Skeletal muscle satellite cell (primary cell): ENCODE measurements around the gene KCNK7.

Source experiments
- H3K27me3 ChIP-seq: 2 replicates; pipeline ENCODE4 v1.7.0; 2013; ENCODE audit warnings: low read length; ENCODE audit not compliant: control insufficient read depth, insufficient read depth
- H3K36me3 ChIP-seq: 2 replicates; pipeline ENCODE4 v1.7.0; 2013; ENCODE audit warnings: mild to moderate bottlenecking, control low read depth, low read length; ENCODE audit not compliant: insufficient read depth
- H3K4me1 ChIP-seq: 2 replicates; pipeline ENCODE4 v1.7.0; 2013; ENCODE audit warnings: low read length; ENCODE audit not compliant: control insufficient read depth, insufficient read depth
- H3K4me2 ChIP-seq: 2 replicates; pipeline ENCODE4 v1.7.0; 2013; ENCODE audit warnings: mild to moderate bottlenecking, low read length
- H3K4me3 ChIP-seq: 2 replicates; pipeline ENCODE4 v1.7.0; 2013; ENCODE audit warnings: low read length
- H3K9ac ChIP-seq: 2 replicates; pipeline ENCODE4 v1.7.0; 2013; ENCODE audit warnings: mild to moderate bottlenecking, low read depth, low read length, moderate library complexity
- H3K9me3 ChIP-seq: replicated peaks from 2 replicates; pipeline ENCODE4 v1.7.0; 2013; ENCODE audit warnings: mild to moderate bottlenecking, control low read depth, low read length

Gene KCNK7

DNA sequence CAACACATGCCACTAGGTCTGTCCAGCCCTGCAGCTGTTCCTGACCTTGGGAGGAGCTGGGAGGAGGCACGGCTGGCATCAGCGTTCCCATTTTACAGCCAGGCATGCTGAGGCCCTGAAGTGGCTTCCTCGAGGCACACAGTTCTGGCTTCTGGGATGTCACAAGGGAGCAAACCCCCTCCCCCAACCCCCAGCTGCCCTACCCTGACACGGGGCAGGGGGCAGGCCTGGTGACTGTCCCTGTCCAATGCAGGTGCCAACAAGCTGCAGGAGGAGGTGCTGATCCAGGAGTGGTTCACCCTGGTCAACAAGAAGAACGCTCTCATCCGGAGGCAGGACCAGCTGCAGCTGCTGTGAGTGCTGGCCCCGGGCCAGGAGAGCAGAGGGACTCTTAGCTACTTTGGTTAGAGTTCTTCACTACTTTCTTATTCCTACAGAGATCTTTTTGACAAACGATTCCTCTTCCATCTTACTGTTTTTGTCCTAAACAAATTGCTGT, 5.3 kb downstream of the KCNK7 start:
- H3K4me3 ChIP-seq, result no peak overlapping the region
- H3K9me3 ChIP-seq, result no peaks in the 10 kb centered on the region
- no peak overlapping the region for H3K9ac ChIP-seq
- H3K4me2 ChIP-seq, result no peak overlapping the region
- peaks cover 25% of the 10 kb centered on the region for H3K36me3 ChIP-seq
- peaks cover 20% of the 10 kb centered on the region for H3K4me1 ChIP-seq
- no peaks in the 10 kb centered on the region for H3K27me3 ChIP-seq

GRCh38 chr11:65589444-65590239, 6.0 kb downstream of the KCNK7 start:
- Histone ChIP-seq H3K9ac (no peak overlapping the region), H3K27me3 (no peaks in the 10 kb centered on the region), H3K36me3 (peaks cover 28% of the 10 kb centered on the region), H3K4me1 (peaks cover 20% of the 10 kb centered on the region), H3K4me2 (no peak overlapping the region), H3K9me3 (no peaks in the 10 kb centered on the region), H3K4me3 (no peak overlapping the region)

DNA sequence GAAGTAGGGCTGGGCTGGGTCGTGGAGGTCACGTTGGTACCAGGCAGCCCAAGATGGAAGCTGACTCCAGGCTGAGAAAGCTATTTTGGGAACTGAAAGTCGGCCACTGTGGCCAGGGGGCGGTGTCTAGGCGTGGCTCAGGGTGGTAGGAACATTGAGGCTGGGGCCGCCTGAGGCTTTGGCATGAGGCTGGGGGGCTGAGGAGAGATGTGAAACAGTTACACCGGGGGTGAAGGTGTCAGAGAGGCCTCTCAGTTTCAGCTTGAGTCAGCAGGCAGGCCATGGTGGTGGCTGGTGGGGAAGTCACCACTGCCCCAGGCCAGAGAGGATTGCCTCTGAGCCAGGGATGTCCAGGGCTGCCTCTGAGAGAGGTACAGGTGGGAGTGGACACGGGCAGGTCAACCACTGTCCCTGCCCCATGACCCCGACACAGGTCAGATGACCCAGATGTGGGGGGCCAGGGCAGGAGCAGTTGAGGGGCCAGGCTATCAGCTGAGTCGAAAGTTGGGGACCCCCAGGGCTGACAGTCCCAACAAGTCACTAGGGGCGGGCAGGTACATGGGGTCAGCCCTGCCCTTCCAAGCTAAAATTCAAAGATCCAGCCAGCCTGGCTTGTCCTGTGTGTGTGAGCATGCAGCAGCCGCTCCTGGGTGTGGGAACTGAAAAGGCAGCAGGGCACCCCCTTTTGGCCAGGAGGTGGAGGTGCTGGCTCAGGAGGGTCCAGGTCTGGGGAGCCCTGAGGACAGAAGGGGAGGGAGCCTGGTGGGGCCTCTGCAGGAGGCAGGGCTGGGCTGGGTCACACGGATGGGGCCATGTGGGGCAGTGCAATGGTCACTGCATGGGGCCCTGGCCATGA, 7.2 kb downstream of the KCNK7 start:
- Histone ChIP-seq H3K27me3 (no peaks in the 10 kb centered on the region), H3K36me3 (peaks cover 37% of the 10 kb centered on the region), H3K9me3 (no peaks in the 10 kb centered on the region), H3K4me1 (peaks cover 16% of the 10 kb centered on the region), H3K4me2 (no peak overlapping the region), H3K4me3 (no peak overlapping the region), H3K9ac (no peak overlapping the region)

- Histone ChIP-seq H3K4me1 (peaks cover 12% of the 10 kb centered on the region), H3K27me3 (no peaks in the 10 kb centered on the region), H3K9ac (no peak overlapping the region), H3K9me3 (no peaks in the 10 kb centered on the region), H3K4me3 (no peak overlapping the region), H3K4me2 (no peak overlapping the region), H3K36me3 (peaks cover 41% of the 10 kb centered on the region)
Observed at GRCh38 chr11:65586676-65587075, 8.9 kb downstream of the KCNK7 start.

DNA sequence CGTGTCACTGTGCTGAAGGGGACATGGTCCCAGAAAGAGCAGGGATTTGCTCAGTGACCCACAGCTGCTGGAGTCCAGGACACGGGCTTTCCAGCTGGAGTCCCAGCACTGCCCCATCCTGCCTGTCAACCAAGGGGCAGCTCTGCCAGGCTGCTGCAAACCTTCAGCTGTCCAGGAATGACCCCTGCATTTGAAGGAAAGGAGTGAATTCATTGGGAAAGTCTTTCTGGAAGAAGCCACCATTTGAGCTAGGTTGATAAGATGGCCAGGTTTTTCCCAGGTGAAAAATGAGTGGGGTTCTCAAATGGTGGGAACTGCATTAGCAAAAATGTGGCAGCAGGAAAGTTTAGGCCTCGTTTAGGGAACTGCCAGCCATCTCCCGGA, 9.4 kb downstream of the KCNK7 start:
- peaks cover 44% of the 10 kb centered on the region for H3K36me3 ChIP-seq

DNA sequence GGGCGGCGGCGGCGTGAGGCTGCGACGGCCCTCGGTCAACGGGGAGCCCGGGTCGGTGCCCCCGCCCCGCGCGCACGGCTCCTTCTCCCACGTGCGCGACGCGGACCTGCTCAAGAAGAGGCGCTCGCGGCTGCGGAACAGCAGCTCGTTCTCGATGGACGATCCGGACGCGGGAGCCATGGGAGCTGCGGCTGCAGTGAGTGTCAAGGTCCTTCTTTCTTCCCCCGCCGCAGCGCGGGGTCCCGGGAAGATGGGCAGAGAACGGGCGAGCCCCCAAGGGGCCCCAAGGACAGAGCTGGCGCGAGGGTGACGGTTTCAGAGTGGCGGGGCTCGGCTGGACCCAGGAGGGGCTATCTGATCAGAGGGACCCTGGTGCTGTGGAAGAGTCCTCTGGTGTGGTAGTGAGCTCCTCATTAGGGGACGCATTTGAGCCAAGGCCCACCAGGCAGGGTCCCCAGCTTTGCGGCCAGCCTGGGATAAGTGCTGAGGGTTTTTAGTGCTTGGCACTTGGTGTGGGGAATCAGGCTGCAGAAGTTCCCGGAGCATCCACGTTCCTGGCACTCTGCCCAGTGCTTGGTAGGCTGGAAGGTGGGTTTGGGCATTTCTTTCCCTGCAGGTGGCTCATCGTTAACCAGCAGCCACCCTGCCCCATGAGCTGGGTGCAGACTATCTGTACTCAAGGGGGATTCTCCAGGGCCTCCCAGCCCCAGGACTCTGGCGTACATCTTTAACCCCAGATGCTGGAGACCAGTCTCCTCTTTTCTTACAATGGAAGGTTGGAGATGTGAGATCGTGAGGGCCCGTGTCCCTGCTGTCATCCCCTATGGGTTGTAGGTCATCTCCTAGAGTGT, 10.0 kb downstream of the KCNK7 start:
- Histone ChIP-seq H3K36me3 (peaks cover 50% of the 10 kb centered on the region), H3K9ac (no peak overlapping the region), H3K4me2 (no peak overlapping the region), H3K4me3 (no peak overlapping the region), H3K9me3 (no peaks in the 10 kb centered on the region), H3K4me1 (peaks cover 12% of the 10 kb centered on the region), H3K27me3 (no peaks in the 10 kb centered on the region)

More for the DNA sequence above, 9.4 kb downstream of the KCNK7 start:
- H3K9me3 ChIP-seq, result no peaks in the 10 kb centered on the region
- H3K4me1 ChIP-seq, result peaks cover 12% of the 10 kb centered on the region
- H3K27me3 ChIP-seq, result no peaks in the 10 kb centered on the region
- H3K9ac ChIP-seq, result no peak overlapping the region
- no peak overlapping the region for H3K4me3 ChIP-seq
- no peak overlapping the region for H3K4me2 ChIP-seq

DNA sequence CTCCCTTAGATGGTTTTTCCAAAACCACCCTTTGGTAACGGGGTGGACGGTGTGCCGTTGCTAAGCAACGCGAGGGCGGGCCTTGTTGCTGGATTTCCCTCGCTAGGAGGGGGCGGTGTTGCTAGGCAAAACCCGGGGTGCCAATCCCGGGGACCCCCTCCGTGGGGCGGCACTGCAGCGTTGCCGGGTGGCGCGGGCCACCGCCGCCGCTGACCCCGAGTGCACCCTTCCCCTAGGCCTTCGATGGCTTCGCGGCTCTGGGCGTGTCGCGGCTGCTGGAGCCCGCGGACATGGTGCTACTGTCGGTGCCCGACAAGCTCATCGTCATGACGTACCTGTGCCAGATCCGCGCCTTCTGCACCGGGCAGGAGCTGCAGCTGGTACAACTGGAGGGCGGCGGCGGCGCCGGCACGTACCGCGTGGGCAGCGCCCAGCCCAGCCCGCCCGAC, 10.9 kb downstream of the KCNK7 start:
- Histone ChIP-seq H3K4me3 (no peak overlapping the region), H3K27me3 (no peaks in the 10 kb centered on the region), H3K4me2 (no peak overlapping the region), H3K4me1 (peaks cover 12% of the 10 kb centered on the region), H3K9me3 (no peaks in the 10 kb centered on the region), H3K9ac (no peak overlapping the region), H3K36me3 (peaks cover 58% of the 10 kb centered on the region)

DNA sequence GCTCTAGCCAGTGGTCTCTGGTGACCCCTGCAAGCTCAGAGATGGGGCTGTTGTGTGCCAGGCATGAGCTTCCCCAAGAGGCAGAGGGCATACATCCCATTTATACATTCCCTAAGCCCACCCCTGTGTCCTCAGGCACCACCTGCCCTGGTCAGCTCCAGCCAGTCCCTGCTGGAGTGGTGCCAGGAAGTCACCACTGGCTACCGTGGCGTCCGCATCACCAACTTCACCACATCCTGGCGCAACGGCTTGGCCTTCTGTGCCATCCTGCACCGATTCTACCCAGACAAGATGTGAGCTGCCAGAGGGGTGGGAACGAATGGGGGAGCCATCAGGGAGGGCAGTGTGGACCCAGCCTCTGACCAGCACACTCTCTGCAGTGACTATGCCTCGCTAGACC, 11.5 kb downstream of the KCNK7 start:
- H3K27me3 ChIP-seq, result no peaks in the 10 kb centered on the region
- peaks cover 62% of the 10 kb centered on the region for H3K36me3 ChIP-seq
- H3K4me2 ChIP-seq, result no peak overlapping the region
- peaks cover 12% of the 10 kb centered on the region for H3K4me1 ChIP-seq
- H3K9me3 ChIP-seq, result no peaks in the 10 kb centered on the region
- H3K9ac ChIP-seq, result no peak overlapping the region
- H3K4me3 ChIP-seq, result no peak overlapping the region

DNA sequence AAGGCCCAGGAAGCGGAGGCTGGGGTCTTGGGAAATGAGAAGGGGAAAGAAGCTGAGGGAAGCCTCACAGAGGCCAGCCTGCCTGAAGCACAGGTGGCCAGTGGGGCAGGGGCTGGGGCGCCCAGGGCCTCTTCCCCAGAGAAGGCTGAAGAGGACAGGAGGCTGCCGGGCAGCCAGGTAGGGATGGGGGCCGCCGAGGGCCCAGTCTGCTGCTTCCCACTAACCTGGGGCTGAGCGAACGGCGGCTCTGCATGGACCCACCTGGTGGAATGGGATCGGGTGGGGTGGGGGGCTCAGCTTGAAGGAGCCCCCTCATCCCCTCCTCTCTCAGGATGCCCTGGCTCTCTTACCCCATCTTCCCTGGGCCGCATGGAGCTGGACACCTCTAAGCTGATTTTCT, 12.0 kb downstream of the KCNK7 start:
- Histone ChIP-seq H3K9ac (no peak overlapping the region), H3K9me3 (no peaks in the 10 kb centered on the region), H3K4me2 (no peak overlapping the region), H3K36me3 (peaks cover 62% of the 10 kb centered on the region), H3K4me3 (no peak overlapping the region), H3K4me1 (peaks cover 12% of the 10 kb centered on the region), H3K27me3 (no peaks in the 10 kb centered on the region)

GRCh38 chr11:65581928-65582327, 13.7 kb downstream of the KCNK7 start:
- no peak overlapping the region for H3K4me2 ChIP-seq
- H3K4me3 ChIP-seq, result no peak overlapping the region
- no peaks in the 10 kb centered on the region for H3K27me3 ChIP-seq
- no peaks in the 10 kb centered on the region for H3K9me3 ChIP-seq
- peaks cover 65% of the 10 kb centered on the region for H3K36me3 ChIP-seq
- peaks cover 13% of the 10 kb centered on the region for H3K4me1 ChIP-seq
- H3K9ac ChIP-seq, result no peak overlapping the region

DNA sequence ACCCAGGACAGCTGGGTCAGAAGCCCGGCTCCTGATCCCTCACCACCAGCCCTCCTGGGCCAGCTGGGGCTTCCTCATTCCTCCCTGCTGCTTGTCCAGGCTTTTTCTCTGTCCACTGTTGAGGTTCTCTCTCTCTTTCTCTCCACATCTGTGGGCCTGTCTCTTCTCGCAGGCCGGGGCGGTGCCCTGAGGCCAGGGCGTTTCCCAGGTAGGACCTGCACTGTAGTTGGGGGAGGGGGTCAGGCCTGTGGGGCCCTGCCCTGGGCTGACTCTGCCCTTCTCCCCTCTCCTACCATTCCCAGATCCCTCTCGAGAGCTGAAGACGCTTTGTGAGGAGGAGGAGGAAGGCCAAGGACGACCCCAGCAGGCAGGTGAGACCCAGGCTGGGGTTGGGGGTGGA, 14.8 kb downstream of the KCNK7 start:
- H3K27me3 ChIP-seq, result no peaks in the 10 kb centered on the region
- peaks cover 23% of the 10 kb centered on the region for H3K4me1 ChIP-seq
- H3K4me3 ChIP-seq, result no peak overlapping the region
- no peak overlapping the region for H3K9ac ChIP-seq
- H3K36me3 ChIP-seq, result peaks cover 56% of the 10 kb centered on the region
- no peak overlapping the region for H3K4me2 ChIP-seq
- no peaks in the 10 kb centered on the region for H3K9me3 ChIP-seq
